ENCODE data around the gene WDR20. TPM values are rescaled to one million over a fixed set of nuclear protein-coding genes. Genes with fewer than 3 reads are reported as not detected.

The WDR20 gene
- total and polyA plus RNA-seq, 11 donors: 10.4 to 26.5 (median 19.5) TPM

- 34 to 55% (median 46%) methylated on average over 7 of the region's 7 CpGs for WGBS, 4 donors
- intact Hi-C loops (cut with DNase I): loop anchor here in 4 of 10 donors (10.0 kb wide), 3 partner anchors 49 to 389 kb away; partner anchors contain the start of gene ZNF839 (in 1 of the 4)
- no peaks in the 10 kb centered on the region for H3K36me3 ChIP-seq
These were observed 45.6 kb upstream of the WDR20 start for GRCh38 chr14:102094101-102094500.

GRCh38 chr14:102095231-102095870 is 44.3 kb upstream of the WDR20 start:
- no peaks in the 10 kb centered on the region for H3K36me3 ChIP-seq
- ATAC-seq (peak in 1 of 4 donors; percentile 26), DNase-seq (no peak)
- H3K9me3 ChIP-seq: no peaks in the 10 kb centered on the region
- H3K4me3 ChIP-seq: no peak overlapping the region
- no peak overlapping the region for H3K27ac ChIP-seq
- intact Hi-C loops (cut with DNase I): loop anchor here (5.0 to 10.0 kb wide), 7 partner anchors 33 to 391 kb away; partner anchors contain the start of genes DYNC1H1 (in 5 of the 10) and ZNF839 (in 1 of the 10)
- TF ChIP-seq CTCF (IDR thresholded peaks at IDR 0.05) (no peak), POLR2A (IDR thresholded peaks at IDR 0.05) (no peak)
- H3K4me1 ChIP-seq: peaks cover 0 to 9% (median 0%) of the 10 kb centered on the region in 12 donors
- H3K27me3 ChIP-seq: no peaks in the 10 kb centered on the region
- WGBS, 4 donors: 76 to 93% (median 88%) methylated on average over 5 to 6 of the region's 6 CpGs

More at GRCh38 chr14:102094101-102094500, 45.6 kb upstream of the WDR20 start:
- Histone ChIP-seq H3K27ac (no peak overlapping the region), H3K9me3 (no peaks in the 10 kb centered on the region), H3K4me1 (peaks cover 0 to 9% (median 0%) of the 10 kb centered on the region in 12 donors), H3K27me3 (no peaks in the 10 kb centered on the region), H3K4me3 (no peak overlapping the region)
- ATAC-seq (no peak), DNase-seq (no peak)
- TF ChIP-seq CTCF (IDR thresholded peaks at IDR 0.05) (no peak), POLR2A (IDR thresholded peaks at IDR 0.05) (no peak)

- ATAC-seq: peak in 2 of 4 donors; percentile 19 to 21
- intact Hi-C loops (cut with DNase I): loop anchor here (1.0 to 10.0 kb wide), 15 partner anchors 31 to 391 kb away; partner anchors contain the start of genes DYNC1H1 (in 5 of the 10) and ZNF839 (in 1 of the 10)
These were observed 43.7 kb upstream of the WDR20 start for GRCh38 chr14:102095871-102096568.

More at GRCh38 chr14:102095871-102096568, 43.7 kb upstream of the WDR20 start:
- Histone ChIP-seq H3K9me3 (no peaks in the 10 kb centered on the region), H3K4me1 (peaks cover 0 to 9% (median 0%) of the 10 kb centered on the region in 12 donors), H3K27ac (no peak overlapping the region), H3K27me3 (no peaks in the 10 kb centered on the region), H3K4me3 (no peak overlapping the region), H3K36me3 (peaks cover 0 to 3% (median 0%) of the 10 kb centered on the region in 9 donors)
- no peak for DNase-seq
- TF ChIP-seq CTCF (IDR thresholded peaks at IDR 0.05): no peak
- no peak for TF ChIP-seq POLR2A (IDR thresholded peaks at IDR 0.05)
- 53 to 59% (median 56%) methylated on average over 8 of the region's 8 CpGs for WGBS, 4 donors
